Measurements from ENCODE around the gene NLRP14.

Gene NLRP14

DNA sequence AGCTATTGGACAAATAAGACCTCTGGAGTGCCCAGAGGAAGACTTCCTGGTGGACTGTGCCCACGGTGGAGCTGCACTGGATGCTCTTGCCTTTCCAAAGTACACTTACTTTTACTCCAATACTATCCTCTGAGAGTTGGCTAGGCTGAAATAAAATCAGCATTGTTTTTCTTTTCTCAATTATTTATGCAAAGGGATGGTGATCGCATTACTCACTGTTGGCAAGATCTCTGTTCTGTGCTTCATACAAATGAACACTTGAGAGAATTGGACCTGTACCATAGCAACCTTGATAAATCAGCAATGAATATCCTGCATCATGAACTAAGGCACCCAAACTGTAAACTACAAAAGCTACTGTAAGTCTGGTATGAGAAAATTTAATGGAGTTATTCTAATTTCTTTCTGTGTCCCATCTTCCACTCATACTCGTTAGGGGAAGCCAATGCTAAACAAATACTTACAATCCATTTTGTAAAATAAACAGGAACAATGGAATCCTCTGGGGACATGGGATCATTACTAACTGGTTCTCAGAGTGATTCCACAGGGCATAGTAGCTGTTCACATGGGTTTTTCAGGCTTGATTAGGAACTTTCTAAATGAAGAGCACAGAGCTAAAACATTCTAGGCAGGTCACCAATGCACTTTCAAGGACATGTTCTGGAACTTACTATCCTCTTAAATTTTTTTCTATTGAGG lies 26.3 kb downstream of the NLRP14 start:
- in situ Hi-C loops (cut with MboI; ENCODE audit: low sequenced_read_pairs), result no loop called here

DNA sequence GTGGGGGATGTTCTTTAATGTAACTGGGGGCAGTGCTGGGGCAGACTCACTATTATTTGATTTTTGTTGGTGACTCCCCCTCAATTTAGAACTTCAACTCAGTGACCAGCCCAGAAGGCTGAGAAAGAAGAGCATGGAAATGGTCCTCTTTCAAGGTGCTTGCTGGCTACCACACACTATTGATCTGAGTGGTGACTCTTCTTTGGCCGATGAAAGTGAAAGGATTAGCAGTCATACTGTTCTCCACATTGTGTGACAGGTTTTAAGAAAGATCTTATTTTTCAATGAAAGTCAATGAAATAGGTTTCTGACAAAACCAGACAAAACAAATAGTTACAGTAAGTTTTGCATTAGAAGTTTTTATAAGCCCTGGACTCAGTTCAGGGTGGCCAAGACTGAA lies 29.9 kb downstream of the NLRP14 start:
- in situ Hi-C loops (cut with MboI; ENCODE audit: low sequenced_read_pairs), result no loop called here

DNA sequence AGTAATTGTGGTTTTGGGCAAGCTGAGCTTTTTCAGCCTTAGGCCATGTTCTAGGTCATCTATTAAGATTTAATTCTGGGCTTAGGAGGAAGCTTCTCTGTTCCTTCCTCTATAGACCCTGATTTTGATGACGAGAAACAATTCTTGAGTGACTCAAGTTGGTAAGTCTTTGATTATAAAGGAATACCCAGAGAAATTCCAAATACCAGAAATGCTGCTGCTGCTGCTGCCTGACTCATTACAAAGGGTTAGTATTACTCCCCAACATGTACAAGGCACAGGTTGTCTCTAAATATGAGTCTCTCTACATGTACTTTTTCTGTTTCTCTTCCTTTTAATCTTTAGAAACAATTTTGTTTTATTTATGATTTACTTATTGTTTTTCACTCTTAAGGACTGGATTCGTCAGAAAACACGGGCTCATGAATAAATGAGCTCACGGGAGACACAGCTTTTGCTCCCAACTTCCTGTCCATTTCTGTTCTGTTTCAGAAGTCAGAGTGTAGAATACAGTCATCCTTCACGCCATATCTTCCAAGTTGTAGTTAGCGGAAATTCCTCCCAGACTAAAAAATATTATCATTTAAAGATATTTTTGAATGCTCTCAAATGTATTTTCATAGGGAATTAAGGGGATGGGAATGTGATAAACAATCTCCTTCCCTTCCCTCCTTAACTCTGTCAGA lies 36.7 kb downstream of the NLRP14 start:
- in situ Hi-C loops (cut with MboI; ENCODE audit: low sequenced_read_pairs), result no loop called here

DNA sequence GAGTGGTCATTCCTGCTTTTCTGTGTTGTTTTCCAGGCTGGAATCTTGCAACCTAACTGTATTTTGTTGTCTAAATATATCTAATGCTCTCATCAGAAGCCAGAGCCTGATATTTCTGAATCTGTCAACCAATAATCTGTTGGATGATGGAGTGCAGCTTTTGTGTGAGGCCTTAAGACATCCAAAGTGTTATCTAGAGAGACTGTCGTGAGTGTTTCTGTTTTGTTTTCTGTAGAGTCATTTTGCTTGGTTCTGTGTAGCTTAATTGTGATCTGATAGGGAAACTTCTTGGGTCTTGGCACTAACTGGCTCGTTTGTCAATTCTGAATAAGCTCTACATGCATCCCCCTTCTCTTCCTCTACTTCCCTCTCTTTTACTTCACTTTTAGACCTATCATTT lies 37.4 kb downstream of the NLRP14 start:
- in situ Hi-C loops (cut with MboI; ENCODE audit: low sequenced_read_pairs), result no loop called here

DNA sequence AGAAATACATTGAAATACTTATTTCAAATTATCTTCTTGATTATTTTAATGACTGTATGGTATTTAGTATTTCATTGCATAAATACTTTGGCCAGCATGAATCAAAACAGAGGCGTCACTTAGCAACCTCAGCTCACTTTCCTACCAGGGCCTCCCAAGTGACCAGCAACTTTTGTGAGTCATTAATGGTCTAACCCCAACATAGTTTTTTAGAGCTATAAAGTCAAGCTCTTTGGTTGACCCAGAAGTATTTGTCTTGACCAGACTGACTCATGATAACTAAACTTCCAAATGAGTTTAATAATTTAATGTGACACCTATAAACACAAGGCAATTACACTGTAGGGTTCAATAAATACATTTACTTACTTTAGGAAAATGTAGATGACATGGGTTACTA lies 40.6 kb downstream of the NLRP14 start:
- in situ Hi-C loops (cut with MboI; ENCODE audit: low sequenced_read_pairs), result no loop called here

DNA sequence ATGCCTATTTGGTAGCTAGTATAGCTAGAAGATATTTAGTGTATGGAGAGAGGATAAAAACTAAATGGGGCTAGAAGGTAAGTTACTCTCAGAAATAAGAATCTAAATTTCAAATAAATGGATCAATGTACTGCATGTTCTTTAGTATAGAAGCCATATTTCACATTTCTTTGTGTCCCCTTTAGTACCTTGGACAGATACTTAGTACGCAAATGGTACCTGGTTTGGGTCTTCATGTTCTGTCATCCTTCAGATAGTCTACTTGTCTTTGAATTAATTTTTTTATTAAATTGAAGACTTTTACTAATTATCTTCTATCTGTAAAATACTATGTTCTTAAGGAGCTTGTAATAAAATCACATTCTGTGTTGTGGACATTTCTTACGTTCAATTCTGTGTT lies 42.3 kb downstream of the NLRP14 start:
- in situ Hi-C loops (cut with MboI; ENCODE audit: low sequenced_read_pairs), result no loop called here

DNA sequence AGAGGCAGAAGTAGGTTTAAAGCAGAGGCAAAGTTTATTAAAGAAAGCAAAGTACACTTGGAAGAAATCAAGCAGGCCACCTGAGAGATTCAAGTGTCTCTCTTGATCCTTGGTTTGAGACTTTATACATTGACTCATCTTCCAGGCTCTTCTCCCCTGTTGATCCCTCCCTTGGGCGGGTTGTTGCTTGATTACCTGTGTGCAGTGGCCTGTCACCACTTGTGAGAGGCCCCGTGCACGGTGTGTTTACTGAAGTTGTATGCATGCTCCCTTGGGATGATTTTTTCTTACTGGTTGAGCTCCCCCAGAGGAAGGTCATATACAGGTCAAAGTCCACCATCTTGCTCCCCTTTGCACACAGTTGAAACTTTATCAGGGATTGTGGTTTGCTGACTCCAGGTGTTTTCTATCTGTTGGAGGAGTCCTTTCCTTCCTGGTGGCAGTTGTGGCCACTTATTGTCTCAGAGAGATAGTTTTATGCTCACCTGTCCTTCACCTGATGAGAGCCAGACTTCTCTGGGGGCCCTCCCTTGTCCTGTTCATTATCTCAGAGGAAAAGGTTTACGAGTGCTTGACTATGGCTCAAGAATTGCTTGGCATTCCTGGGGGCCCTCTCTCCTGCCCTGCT lies 52.2 kb downstream of the NLRP14 start:
- in situ Hi-C loops (cut with MboI; ENCODE audit: low sequenced_read_pairs), result no loop called here

DNA sequence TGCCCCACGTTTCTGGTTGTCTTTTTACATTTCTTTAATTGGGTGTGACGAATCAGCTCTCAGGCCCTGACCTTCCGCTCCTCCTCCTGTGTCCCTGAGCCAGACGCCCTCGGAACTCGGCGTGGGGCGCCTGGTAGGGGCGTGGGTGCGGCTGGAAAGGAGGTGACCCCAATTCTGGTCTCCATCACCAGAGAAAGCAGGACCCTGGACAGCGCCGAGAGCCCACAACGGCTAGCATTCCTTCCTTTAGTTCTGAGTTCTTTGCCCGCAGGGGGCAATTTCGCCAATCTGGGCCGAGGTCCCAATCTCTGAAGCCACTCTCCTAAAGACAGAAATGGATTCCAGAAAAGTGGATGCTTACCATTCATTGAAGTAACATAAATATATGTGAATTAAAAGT lies 56.8 kb downstream of the NLRP14 start:
- in situ Hi-C loops (cut with MboI; ENCODE audit: low sequenced_read_pairs), result no loop called here

DNA sequence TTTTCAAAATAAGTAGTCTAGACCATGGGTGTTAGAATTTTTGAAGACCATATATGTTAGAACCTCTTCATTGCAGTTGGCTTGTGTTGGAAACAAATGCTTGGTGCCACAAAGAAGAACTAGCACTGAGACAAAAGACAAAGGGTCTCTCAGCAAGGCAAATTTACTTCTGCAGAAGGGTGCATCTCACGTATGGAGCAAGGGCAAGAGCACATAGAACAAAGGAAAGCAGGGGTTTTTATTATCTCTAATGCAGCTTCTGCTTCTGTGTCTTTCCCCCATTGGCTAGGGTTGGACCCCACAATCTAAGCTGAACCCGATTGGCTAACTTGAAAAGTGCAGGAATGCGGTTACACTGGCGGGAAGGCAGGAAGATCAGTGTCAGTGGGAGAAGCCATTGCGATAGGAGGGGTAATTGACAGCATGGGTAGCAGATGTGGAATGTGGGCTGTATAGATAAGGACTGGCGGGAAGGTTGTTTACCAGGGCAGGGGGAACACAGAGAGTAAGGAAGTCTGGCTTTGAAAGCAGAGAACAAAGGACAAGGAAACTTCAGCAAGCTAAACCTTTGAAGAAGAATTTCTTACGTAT lies 59.4 kb downstream of the NLRP14 start:
- in situ Hi-C loops (cut with MboI; ENCODE audit: low sequenced_read_pairs), result no loop called here

DNA sequence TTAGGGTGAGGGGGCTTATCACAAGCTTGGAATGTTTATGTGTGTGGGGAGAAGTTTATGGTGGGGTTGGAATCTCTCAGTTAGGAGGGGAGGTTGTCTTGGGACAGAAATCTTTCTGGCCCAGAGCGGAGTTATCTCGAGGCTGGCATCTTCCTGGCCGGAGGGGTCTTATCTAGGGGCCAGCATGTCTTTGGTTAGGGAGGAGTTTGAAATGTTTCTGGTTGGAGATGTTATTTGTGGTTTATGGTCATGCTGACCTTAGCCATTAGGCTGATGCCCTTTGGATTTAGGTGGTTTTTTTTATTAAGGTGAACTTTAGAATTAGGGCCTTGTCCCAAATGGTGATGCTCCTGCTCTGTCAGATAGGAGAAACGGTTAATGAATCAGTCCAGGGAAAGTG lies 60.6 kb downstream of the NLRP14 start:
- in situ Hi-C loops (cut with MboI; ENCODE audit: low sequenced_read_pairs), result no loop called here

DNA sequence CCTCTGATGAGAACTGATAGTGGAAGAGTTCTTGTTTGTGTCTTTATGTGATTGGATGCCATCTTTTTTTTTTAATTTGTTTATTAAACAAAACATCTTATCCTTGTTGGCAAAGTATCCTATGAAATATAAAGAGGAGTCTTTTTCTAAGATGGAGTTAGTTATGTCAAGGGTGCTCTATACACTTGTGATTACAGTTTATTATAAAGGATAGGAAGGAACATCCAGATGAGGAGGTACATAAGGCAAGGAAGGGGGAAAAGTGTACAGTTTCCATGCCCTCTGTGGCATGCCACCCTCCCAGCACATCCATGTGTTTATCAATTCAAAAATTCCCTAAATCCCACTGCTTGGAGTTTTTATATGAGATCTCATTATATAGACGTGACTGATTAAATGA lies 61.2 kb downstream of the NLRP14 start:
- in situ Hi-C loops (cut with MboI; ENCODE audit: low sequenced_read_pairs), result no loop called here

DNA sequence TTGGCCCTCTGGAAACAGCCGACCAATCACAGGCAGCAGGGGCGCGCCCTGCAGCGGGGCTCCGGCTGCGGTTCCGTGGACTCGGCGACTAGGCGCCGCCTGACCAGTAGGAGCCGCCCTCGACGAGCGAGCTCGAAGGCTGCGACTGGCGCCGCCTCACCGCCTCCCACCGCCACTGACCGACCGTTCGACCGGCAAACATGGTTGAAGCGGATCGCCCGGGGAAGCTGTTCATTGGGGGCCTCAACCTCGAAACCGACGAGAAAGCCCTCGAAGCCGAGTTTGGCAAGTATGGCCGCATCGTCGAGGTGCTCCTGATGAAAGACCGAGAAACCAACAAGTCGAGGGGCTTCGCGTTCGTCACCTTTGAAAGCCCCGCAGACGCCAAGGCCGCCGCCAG lies 68.6 kb downstream of the NLRP14 start, which contains the start of gene RBMXL2:
Gene RBMXL2, plus strand, starts transcription at position 78 of the 400 bp plus-strand sequence. Its CDS starts 123 bp downstream, at position 201.
- in situ Hi-C loops (cut with MboI; ENCODE audit: low sequenced_read_pairs), result no loop called here

DNA sequence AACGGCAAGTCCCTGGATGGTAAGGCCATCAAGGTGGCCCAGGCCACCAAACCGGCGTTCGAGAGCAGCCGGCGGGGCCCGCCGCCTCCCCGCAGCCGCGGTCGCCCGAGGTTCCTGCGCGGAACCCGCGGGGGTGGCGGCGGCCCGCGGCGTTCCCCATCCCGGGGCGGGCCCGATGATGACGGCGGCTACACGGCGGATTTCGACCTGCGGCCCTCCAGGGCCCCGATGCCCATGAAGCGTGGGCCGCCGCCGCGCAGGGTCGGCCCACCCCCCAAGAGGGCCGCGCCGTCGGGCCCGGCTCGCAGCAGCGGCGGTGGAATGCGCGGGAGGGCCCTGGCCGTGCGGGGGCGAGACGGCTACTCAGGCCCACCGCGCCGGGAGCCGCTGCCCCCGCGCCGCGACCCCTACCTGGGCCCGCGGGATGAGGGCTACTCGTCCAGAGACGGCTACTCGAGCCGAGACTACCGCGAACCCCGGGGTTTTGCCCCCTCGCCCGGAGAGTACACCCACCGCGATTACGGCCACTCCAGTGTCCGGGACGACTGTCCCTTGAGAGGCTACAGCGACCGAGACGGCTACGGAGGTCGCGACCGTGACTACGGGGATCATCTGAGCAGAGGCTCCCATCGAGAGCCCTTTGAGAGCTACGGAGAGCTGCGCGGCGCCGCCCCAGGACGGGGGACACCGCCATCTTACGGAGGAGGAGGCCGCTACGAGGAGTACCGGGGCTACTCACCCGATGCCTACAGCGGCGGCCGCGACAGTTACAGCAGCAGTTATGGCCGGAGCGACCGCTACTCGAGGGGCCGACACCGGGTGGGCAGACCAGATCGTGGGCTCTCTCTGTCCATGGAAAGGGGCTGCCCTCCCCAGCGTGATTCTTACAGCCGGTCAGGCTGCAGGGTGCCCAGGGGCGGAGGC lies 69.3 kb downstream of the NLRP14 start:
- in situ Hi-C loops (cut with MboI; ENCODE audit: low sequenced_read_pairs), result no loop called here

DNA sequence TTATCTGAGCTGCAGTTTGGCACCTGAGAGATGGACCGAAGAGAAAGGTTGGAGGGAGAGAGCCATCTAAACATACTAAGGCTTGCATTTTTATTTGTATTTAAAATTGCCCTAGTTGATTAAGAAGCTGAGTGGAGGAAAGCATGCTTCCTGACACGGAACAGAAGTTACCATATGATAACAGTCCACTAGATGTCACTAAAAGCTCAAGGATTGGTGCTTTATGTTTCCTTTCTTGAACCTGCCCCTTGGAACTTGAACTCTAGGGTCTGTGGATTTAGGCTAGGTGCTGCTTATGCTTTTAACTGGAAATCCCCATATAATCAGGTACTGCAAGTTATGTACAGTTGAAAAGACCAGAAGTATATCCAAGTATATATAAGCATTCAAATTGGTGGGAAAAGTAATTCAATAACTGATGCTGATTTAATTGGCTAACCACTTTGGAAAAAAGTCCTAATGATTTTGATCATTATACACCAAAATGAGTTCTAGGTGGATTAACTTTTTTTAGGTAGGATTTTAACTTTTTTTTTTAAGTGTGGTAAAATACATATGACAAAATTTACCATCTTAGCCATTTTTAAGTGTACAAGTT lies 78.1 kb downstream of the NLRP14 start:
- in situ Hi-C loops (cut with MboI; ENCODE audit: low sequenced_read_pairs), result no loop called here

DNA sequence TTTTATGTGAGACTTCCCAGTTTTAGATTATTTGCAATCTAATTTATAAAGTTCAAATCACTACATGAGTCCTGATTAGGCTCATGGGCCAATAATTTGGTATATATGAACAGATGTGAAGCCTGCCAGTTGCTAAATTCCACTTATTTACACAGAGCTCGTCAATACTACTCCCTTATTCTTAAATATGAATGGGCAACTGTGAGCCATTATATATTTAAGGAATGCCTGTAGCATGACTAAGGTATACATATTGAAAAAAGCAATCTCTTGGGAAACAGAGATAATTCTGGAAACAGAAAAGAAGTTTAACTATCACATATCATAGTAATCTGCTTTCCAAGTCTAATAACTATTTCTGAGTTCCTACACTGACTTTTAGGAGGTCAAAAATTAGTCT lies 95.5 kb downstream of the NLRP14 start:
- in situ Hi-C loops (cut with MboI; ENCODE audit: low sequenced_read_pairs), result no loop called here

DNA sequence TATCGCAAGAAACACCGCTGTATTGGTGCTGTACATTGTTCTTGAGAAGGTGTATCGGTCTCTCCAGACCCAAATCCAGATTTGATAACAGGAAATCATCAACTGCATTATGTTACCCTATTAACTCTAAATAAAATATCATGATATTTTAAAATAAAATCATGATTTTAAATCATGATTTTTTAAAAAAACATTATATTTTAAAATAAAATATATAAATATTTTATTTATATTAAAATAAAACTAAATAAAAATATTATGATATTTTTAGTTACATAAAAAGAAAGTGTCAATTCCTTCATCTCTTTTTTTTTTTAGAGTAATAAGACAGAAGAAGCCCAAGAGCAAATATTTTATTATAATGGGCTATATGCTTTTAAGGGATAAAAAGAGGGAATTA lies 96.1 kb downstream of the NLRP14 start:
- in situ Hi-C loops (cut with MboI; ENCODE audit: low sequenced_read_pairs), result no loop called here

All from HL-60/S4 treated with retinoic acid at 250 ng/mL for 4 days and 3 days (cell line).